HepG2 (cell line): ENCODE results near the gene ALDH4A1. TPM values are rescaled to one million over a fixed set of nuclear protein-coding genes. Genes with fewer than 3 reads are reported as not detected.
"Not testable (repeated sequence)": the region's sequence is repeated elsewhere in the genome, so short reads cannot be mapped to it uniquely, and the experiment has no call there.

Source experiments
- ATAC-seq: fragments of 200-7000 bp; cut with Tn5 transposase; 3 replicates; pipeline ENCODE4 v1.9.1; 2020; ENCODE audit warnings: mild to moderate bottlenecking, moderate library complexity
- BruUV-seq: library from RNA; stranded (reverse); fragments of 400-500 nt; replicated peaks from 2 replicates; lab custom pipeline; 2021; lab: Mats Ljungman, UMichigan
- CTCF ChIA-PET: fragments of 300-600 bp; formaldehyde crosslinking; extraction: SDS; loops from one replicate; lab custom pipeline; 2021; ENCODE audit warnings: low total read pairs, inconsistent platforms, low intra/inter-chr PET ratio; lab: Yijun Ruan, JAX
- POLR2A ChIA-PET: fragments of 350-600 bp; sonication (Branson Sonifier 250); formaldehyde crosslinking; loops from one replicate; lab custom pipeline; 2020; ENCODE audit warnings: antibody characterized with exemption, inconsistent platforms; lab: Yijun Ruan, JAX
- DNase-seq: peaks from one replicate; pipeline ENCODE4 v3.0.0-alpha.2; 2015; ENCODE audit warnings: low spot score
- FAIRE-seq: peaks from 3 replicates; lab custom pipeline; 2011; peaks lifted over from hg19 to GRCh38; lab: Jason Lieb, UNC
- H2AFZ ChIP-seq: one replicate; pipeline ENCODE4 v1.6.1; 2011; ENCODE audit warnings: low read length, inconsistent platforms
- H3K27ac ChIP-seq: fragments of 300-600 bp; 3 replicates; pipeline ENCODE4 v1.8.0; 2011; ENCODE audit warnings: mixed run types, mild to moderate bottlenecking, mixed read lengths, low read length, inconsistent platforms; ENCODE audit not compliant: insufficient read depth; ENCODE audit errors: extremely low read length
- H3K27me3 ChIP-seq, 2 experiments: fragments of 200-600 bp in 1 of 2; 2 replicates in 1 of 2; 3 replicates in 1 of 2; pipeline versions ENCODE4 v1.6.0 to v1.8.0; 2011; ENCODE audit warnings: low read length in 2 of 2, mild to moderate bottlenecking in 2 of 2, moderate library complexity in 2 of 2, inconsistent platforms in 1 of 2; ENCODE audit not compliant: insufficient read depth in 2 of 2, control insufficient read depth in 1 of 2
- H3K36me3 ChIP-seq, 2 experiments: fragments of 200-600 bp in 1 of 2; replicated peaks in 1 of 2; 2 replicates in 1 of 2; 3 replicates in 1 of 2; pipeline versions ENCODE4 v1.5.1 to v1.8.0; 2011; ENCODE audit warnings: low read length in 2 of 2, inconsistent platforms in 1 of 2; ENCODE audit not compliant: insufficient read depth in 2 of 2, control insufficient read depth in 1 of 2
- H3K4me1 ChIP-seq: 2 replicates; pipeline ENCODE4 v1.5.1; 2012; ENCODE audit warnings: low read length, inconsistent platforms; ENCODE audit not compliant: insufficient read depth
- H3K4me2 ChIP-seq: 2 replicates; pipeline ENCODE4 v1.6.0; 2011; ENCODE audit warnings: low read depth, low read length, inconsistent platforms
- H3K4me3 ChIP-seq, 3 experiments: fragments of 200-600 bp in 1 of 3; sonication (generic), shearing (Covaris generic) in 1 of 3; replicated peaks in 1 of 3; 2 replicates each; pipeline ENCODE4 v1.5.1; 2011 to 2016; ENCODE audit warnings: low read length in 3 of 3, inconsistent platforms in 2 of 3, low read depth in 2 of 3, mild to moderate bottlenecking in 2 of 3, control low read depth in 1 of 3, mixed read lengths in 1 of 3; ENCODE audit not compliant: insufficient read depth in 1 of 3
- H3K79me2 ChIP-seq: one replicate; pipeline ENCODE4 v1.6.1; 2011; ENCODE audit warnings: low read length, inconsistent platforms; ENCODE audit not compliant: insufficient read depth
- H3K9ac ChIP-seq: 2 replicates; pipeline ENCODE4 v1.6.0; 2011; ENCODE audit warnings: mild to moderate bottlenecking, low read depth, low read length, inconsistent platforms; ENCODE audit not compliant: insufficient read depth
- H3K9me3 ChIP-seq: 2 replicates; pipeline ENCODE4 v1.5.1; 2012; ENCODE audit warnings: mild to moderate bottlenecking, low read length
- H4K20me1 ChIP-seq: 2 replicates; pipeline ENCODE4 v1.6.0; 2011; ENCODE audit warnings: inconsistent platforms, mild to moderate bottlenecking, low read length, moderate library complexity; ENCODE audit not compliant: insufficient read depth
- CEBPB ChIP-seq: IDR thresholded peaks from 2 replicates; pipeline ENCODE4 v1.6.1; 2011; ENCODE audit warnings: low read depth, low read length, improper control_type of control experiment, borderline replicate concordance
- PBX2 ChIP-seq: IDR thresholded peaks from 2 replicates; pipeline ENCODE4 v1.6.1; 2016; ENCODE audit warnings: control low read depth
- SSRP1 ChIP-seq: IDR thresholded peaks from 2 replicates; pipeline ENCODE4 v1.6.1; 2016; ENCODE audit warnings: control low read depth
- STAT6 ChIP-seq: sonication (generic); formaldehyde crosslinking; IDR thresholded peaks from 2 replicates; pipeline ENCODE4 v1.4.0; 2020; ENCODE audit warnings: missing genetic modification reagents, mild to moderate bottlenecking, borderline replicate concordance
- ZBTB44 ChIP-seq: sonication (generic); formaldehyde crosslinking; IDR thresholded peaks from 2 replicates; pipeline ENCODE4 v1.4.0; 2020; ENCODE audit warnings: missing genetic modification reagents
- ZFY ChIP-seq: sonication (generic); formaldehyde crosslinking; IDR thresholded peaks from 2 replicates; pipeline ENCODE4 v1.4.0; 2020; ENCODE audit warnings: missing genetic modification reagents
- ZNF180 ChIP-seq: sonication (generic); formaldehyde crosslinking; IDR thresholded peaks from 2 replicates; pipeline ENCODE4 v1.4.0; 2020; ENCODE audit warnings: low read depth, missing genetic modification reagents, borderline replicate concordance
- ZNF740 ChIP-seq: sonication (generic); formaldehyde crosslinking; IDR thresholded peaks from 2 replicates; pipeline ENCODE4 v1.4.0; 2020; ENCODE audit warnings: missing genetic modification reagents
- WGBS: methylation state at CpG from one replicate; pipeline ENCODE4 v1.1.6; 2017; ENCODE audit warnings: low lambda C conversion rate; 5-methylcytosine and 5-hydroxymethylcytosine counted together
- in situ Hi-C: cut with HindIII; loops from 2 replicates; pipeline ENCODE4 v1.10.0; 2017; ENCODE audit warnings: low pct_unique_long_range_greater_than_20kb; ENCODE audit not compliant: extremely low pct_ligation_motif_present
- intact Hi-C: fragments of 100-400 bp; cut with micrococcal nuclease; formaldehyde crosslinking; loops from one replicate; pipeline ENCODE4 v1.10.0; 2022; ENCODE audit not compliant: unreplicated experiment
- polyA plus RNA-seq, 8 experiments: library from polyadenylated mRNA; depleted of rRNA in 3 of 8; stranded (reverse) in 7 of 8; unstranded in 1 of 8; fragments of >200 nt; fragmentation: Illumina TruSeq in 4 of 8; extraction: Trizol in 4 of 8; gene quantifications; 2 replicates each; pipeline versions ENCODE4 v1.2.1 to v1.2.3, GENCODE V29; 2011 to 2016; ENCODE audit warnings: low read depth in 4 of 8, missing spikeins in 1 of 8, mixed read lengths in 1 of 8; ENCODE audit not compliant: insufficient read depth in 1 of 8
- total RNA-seq, 5 experiments: library from RNA; depleted of rRNA; stranded (reverse); fragments of >200 nt; fragmentation: Illumina TruSeq; extraction: Trizol; gene quantifications; 2 replicates each; pipeline ENCODE4 v1.2.3, GENCODE V29; 2016; ENCODE audit warnings: low read depth in 1 of 5

The ALDH4A1 gene
- total and polyA plus RNA-seq, 2 of the 13 experiments (the other 11 are each of a cell fraction or from before 2014, with no cell fraction given): 76.4 to 240 TPM

GRCh38 chr1:18870957-18871356, 31.4 kb downstream of the ALDH4A1 start (continued):
- no peak for TF ChIP-seq ZFY (CRISPR knock-in tag)
- no peak for TF ChIP-seq ZBTB44
- no peak for TF ChIP-seq ZNF180 (CRISPR knock-in tag)
- TF ChIP-seq ZNF740 (CRISPR knock-in tag): peak; percentile 89
- no peak for TF ChIP-seq SSRP1 (CRISPR knock-in tag)
- TF ChIP-seq PBX2 (CRISPR knock-in tag): no peak
- peak; percentile 48; the same call in 1 of the 2 replicates for TF ChIP-seq CEBPB
- no peak for TF ChIP-seq STAT6

- CTCF ChIA-PET: not testable (repeated sequence)
Measured at GRCh38 chr1:18870595-18870865, 31.8 kb downstream of the ALDH4A1 start.

More at GRCh38 chr1:18870595-18870865, 31.8 kb downstream of the ALDH4A1 start:
- Histone ChIP-seq H3K27me3 (peaks cover 1 to 17% of the 10 kb centered on the region in 2 experiments), H4K20me1 (peaks cover 14% of the 10 kb centered on the region; the same call in 1 of the 2 replicates), H3K36me3 (peaks cover 15 to 30% of the 10 kb centered on the region in 2 experiments)
- H3K27ac ChIP-seq, in situ Hi-C loops, DNase-seq, BruUV-seq, H2AFZ ChIP-seq, intact Hi-C loops, H3K4me3 ChIP-seq, H3K79me2 ChIP-seq, H3K9me3 ChIP-seq, FAIRE-seq, H3K9ac ChIP-seq, H3K4me1 ChIP-seq, POLR2A ChIA-PET, H3K4me2 ChIP-seq, ATAC-seq: not testable (repeated sequence)
- 76% methylated on average over 3 of the region's 3 CpGs for WGBS
